ENCODE data around the gene NKD2. TPM values are rescaled to one million over a fixed set of nuclear protein-coding genes. Genes with fewer than 3 reads are reported as not detected.
A peak's percentile ranks its signal among the peaks of the same experiment; 100 is the strongest.

Gene NKD2
- total and polyA plus RNA-seq, 9 of the 15 experiments (the other 6 are each of a cell fraction or from before 2014, with no cell fraction given): 0.09 to 0.64 (median 0.27) TPM; not detected in 5

- Histone ChIP-seq H3K27ac (ENCODE audit: extremely low read depth, low read depth, low read length) (no peak overlapping the region), H2AFZ (ENCODE audit: low read depth, low read length) (peak overlapping the region; percentile 58), H4K20me1 (replicated peaks; ENCODE audit: control insufficient read depth, insufficient read depth, low read length) (peaks cover 38% of the 10 kb centered on the region; the same call in 1 of the 2 replicates), H3K27me3 (ENCODE audit: control insufficient read depth in 2 of 2, insufficient read depth in 2 of 2, low read length in 2 of 2) (peaks cover 39 to 82% of the 10 kb centered on the region in 2 experiments), H3K9me3 (replicated peaks; ENCODE audit: control insufficient read depth, insufficient read depth, low read depth, low read length) (no peaks in the 10 kb centered on the region), H3K9ac (ENCODE audit: insufficient read depth in 1 of 2, low read depth in 2 of 2, low read length in 2 of 2) (peak overlapping the region; percentile 0 to 79; a peak in 2 of 4 replicates), H3K36me3 (ENCODE audit: control insufficient read depth, insufficient read depth, low read length) (no peaks in the 10 kb centered on the region), H3K4me1 (replicated peaks in 1 of 2; ENCODE audit: control insufficient read depth in 2 of 2, insufficient read depth in 2 of 2, low read length in 2 of 2) (peaks cover 0 to 44% of the 10 kb centered on the region in 2 experiments; a peak in 3 of 5 replicates), H3K9me1 (ENCODE audit: control insufficient read depth, insufficient read depth, low read length) (no peaks in the 10 kb centered on the region), H3K79me2 (ENCODE audit: control insufficient read depth, insufficient read depth, low read length) (no peaks in the 10 kb centered on the region), H3K4me3 (peak overlapping the region; percentile 24; the same call in 1 of the 2 replicates), H3K4me2 (ENCODE audit: insufficient read depth, low read length) (peak overlapping the region; percentile 35)
- DNase-seq (ENCODE audit: extremely low read depth in 1 of 4, low spot score in 3 of 4) (peak; percentile 85 to 88 (median 88)), FAIRE-seq (peak; percentile 82), ATAC-seq (peak; percentile 83)
- WGBS (ENCODE audit: insufficient coverage, low coverage, missing lambda C conversion rate): 2% methylated on average over 68 of the region's 88 CpGs
- intact Hi-C loops (cut with micrococcal nuclease): no loop called here
- POLR2A ChIA-PET: interaction anchor here (0.6 kb wide), 3 partner anchors 10 to 288 kb away, joined by 3 to 4 read pairs (median 4); no protein-coding TSS in a partner anchor
- in situ Hi-C loops (cut with MboI): no loop called here
- CTCF ChIA-PET (ENCODE audit: low intra/inter-chr PET ratio): interaction anchor here (1.1 kb wide), 1 partner anchor 164 kb away, joined by 3 read pairs; no protein-coding TSS in a partner anchor
- no TSS peak for BruUV-seq (replicated peaks)
- TF ChIP-seq BRD9 (IDR thresholded peaks at IDR 0.05; ENCODE audit: low read depth, partially characterized antibody): no peak
- no peak for TF ChIP-seq SNAPC5 (CRISPR knock-in tag; IDR thresholded peaks at IDR 0.05)
- TF ChIP-seq, protein P1, sequence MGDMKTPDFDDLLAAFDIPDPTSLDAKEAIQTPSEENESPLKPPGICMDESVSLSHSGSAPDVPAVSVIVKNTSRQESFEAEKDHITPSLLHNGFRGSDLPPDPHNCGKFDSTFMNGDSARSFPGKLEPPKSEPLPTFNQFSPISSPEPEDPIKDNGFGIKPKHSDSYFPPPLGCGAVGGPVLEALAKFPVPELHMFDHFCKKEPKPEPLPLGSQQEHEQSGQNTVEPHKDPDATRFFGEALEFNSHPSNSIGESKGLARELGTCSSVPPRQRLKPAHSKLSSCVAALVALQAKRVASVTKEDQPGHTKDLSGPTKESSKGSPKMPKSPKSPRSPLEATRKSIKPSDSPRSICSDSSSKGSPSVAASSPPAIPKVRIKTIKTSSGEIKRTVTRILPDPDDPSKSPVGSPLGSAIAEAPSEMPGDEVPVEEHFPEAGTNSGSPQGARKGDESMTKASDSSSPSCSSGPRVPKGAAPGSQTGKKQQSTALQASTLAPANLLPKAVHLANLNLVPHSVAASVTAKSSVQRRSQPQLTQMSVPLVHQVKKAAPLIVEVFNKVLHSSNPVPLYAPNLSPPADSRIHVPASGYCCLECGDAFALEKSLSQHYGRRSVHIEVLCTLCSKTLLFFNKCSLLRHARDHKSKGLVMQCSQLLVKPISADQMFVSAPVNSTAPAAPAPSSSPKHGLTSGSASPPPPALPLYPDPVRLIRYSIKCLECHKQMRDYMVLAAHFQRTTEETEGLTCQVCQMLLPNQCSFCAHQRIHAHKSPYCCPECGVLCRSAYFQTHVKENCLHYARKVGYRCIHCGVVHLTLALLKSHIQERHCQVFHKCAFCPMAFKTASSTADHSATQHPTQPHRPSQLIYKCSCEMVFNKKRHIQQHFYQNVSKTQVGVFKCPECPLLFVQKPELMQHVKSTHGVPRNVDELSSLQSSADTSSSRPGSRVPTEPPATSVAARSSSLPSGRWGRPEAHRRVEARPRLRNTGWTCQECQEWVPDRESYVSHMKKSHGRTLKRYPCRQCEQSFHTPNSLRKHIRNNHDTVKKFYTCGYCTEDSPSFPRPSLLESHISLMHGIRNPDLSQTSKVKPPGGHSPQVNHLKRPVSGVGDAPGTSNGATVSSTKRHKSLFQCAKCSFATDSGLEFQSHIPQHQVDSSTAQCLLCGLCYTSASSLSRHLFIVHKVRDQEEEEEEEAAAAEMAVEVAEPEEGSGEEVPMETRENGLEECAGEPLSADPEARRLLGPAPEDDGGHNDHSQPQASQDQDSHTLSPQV (IDR thresholded peaks at IDR 0.05): no peak
- no peak for TF ChIP-seq MTA2 (IDR thresholded peaks at IDR 0.05; ENCODE audit: low read depth)
- TF ChIP-seq FUS (optimal IDR thresholded peaks at IDR 0.05; ENCODE audit: low read depth, low read length): no peak
- TF ChIP-seq GATAD2B (IDR thresholded peaks at IDR 0.05; ENCODE audit: borderline replicate concordance): peak; percentile 49; the same call in 1 of the 2 replicates
- TF ChIP-seq ATF2 (CRISPR knock-in tag; IDR thresholded peaks at IDR 0.05): no peak
- TF ChIP-seq FOS (IDR thresholded peaks at IDR 0.05; ENCODE audit: extremely low read depth, insufficient read length): no peak
- no peak for TF ChIP-seq SP2 (IDR thresholded peaks at IDR 0.05; ENCODE audit: extremely low read depth, low read depth, low read length, poor library complexity, severe bottlenecking)
- TF ChIP-seq ZNF124 (CRISPR knock-in tag; IDR thresholded peaks at IDR 0.05): no peak
- TF ChIP-seq CBX8 (IDR thresholded peaks at IDR 0.05; ENCODE audit: borderline replicate concordance, extremely low read depth, low read depth, low read length, poor library complexity, severe bottlenecking): no peak
- no peak for TF ChIP-seq ZZZ3 (IDR thresholded peaks at IDR 0.05)
- TF ChIP-seq RNF2 (IDR thresholded peaks at IDR 0.05): peak; percentile 40; the same call in 1 of the 2 replicates
- no peak for TF ChIP-seq ZBTB2 (IDR thresholded peaks at IDR 0.05)
Measured at GRCh38 chr5:1004461-1005248, 3.9 kb upstream of the NKD2 start.

Data from K562 (cell line).